ENCODE measurements around the gene CYBA.
"Not testable (repeated sequence)": the region's sequence is repeated elsewhere in the genome, so short reads cannot be mapped to it uniquely, and the experiment has no call there.

CYBA gene

DNA sequence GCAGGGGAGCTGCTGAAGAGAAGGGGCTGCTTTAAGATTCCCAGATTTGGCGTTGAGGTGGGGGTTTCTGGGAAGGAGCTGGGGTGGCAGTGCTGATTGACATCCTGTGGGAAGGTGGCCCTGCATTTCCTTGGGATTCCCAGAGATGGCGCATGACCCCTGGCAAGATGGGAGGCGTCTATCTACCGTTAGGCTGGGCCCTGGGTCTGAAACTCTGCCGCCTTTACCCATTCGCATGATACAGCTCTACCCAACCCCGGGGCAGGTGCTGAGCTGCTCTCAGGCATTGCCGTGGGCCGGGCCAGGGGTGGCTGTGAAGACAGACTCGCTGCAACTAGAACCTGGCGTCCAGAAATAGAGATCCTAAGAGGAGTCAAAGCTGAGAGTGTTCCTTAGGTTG, 21.9 kb upstream of the CYBA start:
- no peak overlapping the region for H3K4me3 ChIP-seq (ENCODE audit: low read depth, low read length)
- TF ChIP-seq, protein P1, sequence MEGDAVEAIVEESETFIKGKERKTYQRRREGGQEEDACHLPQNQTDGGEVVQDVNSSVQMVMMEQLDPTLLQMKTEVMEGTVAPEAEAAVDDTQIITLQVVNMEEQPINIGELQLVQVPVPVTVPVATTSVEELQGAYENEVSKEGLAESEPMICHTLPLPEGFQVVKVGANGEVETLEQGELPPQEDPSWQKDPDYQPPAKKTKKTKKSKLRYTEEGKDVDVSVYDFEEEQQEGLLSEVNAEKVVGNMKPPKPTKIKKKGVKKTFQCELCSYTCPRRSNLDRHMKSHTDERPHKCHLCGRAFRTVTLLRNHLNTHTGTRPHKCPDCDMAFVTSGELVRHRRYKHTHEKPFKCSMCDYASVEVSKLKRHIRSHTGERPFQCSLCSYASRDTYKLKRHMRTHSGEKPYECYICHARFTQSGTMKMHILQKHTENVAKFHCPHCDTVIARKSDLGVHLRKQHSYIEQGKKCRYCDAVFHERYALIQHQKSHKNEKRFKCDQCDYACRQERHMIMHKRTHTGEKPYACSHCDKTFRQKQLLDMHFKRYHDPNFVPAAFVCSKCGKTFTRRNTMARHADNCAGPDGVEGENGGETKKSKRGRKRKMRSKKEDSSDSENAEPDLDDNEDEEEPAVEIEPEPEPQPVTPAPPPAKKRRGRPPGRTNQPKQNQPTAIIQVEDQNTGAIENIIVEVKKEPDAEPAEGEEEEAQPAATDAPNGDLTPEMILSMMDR (IDR thresholded peaks at IDR 0.05; ENCODE audit: insufficient read depth, low read depth, low read length, missing control alignments), result no peak
- no peak for DNase-seq (ENCODE audit: low read depth)

GRCh38 chr16:88671806-88672205, 21.0 kb upstream of the CYBA start:
- DNase-seq (ENCODE audit: low read depth), result no peak
- TF ChIP-seq, protein P1 (IDR thresholded peaks at IDR 0.05; ENCODE audit: insufficient read depth, low read depth, low read length, missing control alignments), result no peak
- H3K4me3 ChIP-seq (ENCODE audit: low read depth, low read length), result no peak overlapping the region

GRCh38 chr16:88669980-88670379, 19.1 kb upstream of the CYBA start:
- H3K4me3 ChIP-seq (ENCODE audit: low read depth, low read length), result no peak overlapping the region
- no peak for DNase-seq (ENCODE audit: low read depth)
- TF ChIP-seq, protein P1 (IDR thresholded peaks at IDR 0.05; ENCODE audit: insufficient read depth, low read depth, low read length, missing control alignments), result no peak

DNA sequence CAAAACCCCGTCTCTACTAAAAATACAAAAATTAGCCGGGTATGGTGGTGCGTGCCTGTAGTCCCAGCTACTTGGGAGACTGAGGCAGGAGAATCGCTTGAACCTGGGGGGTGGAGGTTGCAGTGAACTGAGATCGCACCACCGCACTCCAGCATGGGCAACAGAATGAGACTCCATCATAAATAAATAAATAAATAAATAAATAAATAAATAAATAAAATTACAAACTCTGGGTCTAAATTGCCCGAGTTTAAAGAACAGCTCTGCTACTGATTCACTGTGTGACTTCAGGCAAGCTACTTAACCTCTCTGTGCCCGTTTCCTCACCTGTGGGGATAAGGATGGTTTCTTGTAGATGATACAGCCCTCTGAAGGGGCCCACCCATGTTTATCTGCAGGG, 18.6 kb upstream of the CYBA start:
- not testable (repeated sequence) for H3K4me3 ChIP-seq (ENCODE audit: low read depth, low read length); DNase-seq (ENCODE audit: low read depth)

- no peak overlapping the region for H3K4me3 ChIP-seq (ENCODE audit: low read depth, low read length)
- DNase-seq (ENCODE audit: low read depth), result no peak
- TF ChIP-seq, protein P1 (IDR thresholded peaks at IDR 0.05; ENCODE audit: insufficient read depth, low read depth, low read length, missing control alignments), result no peak
Measured at GRCh38 chr16:88667461-88667860, 16.6 kb upstream of the CYBA start.

GRCh38 chr16:88665570-88665969, 14.7 kb upstream of the CYBA start:
- no peak for DNase-seq (ENCODE audit: low read depth)
- TF ChIP-seq, protein P1 (IDR thresholded peaks at IDR 0.05; ENCODE audit: insufficient read depth, low read depth, low read length, missing control alignments), result no peak
- H3K4me3 ChIP-seq (ENCODE audit: low read depth, low read length), result no peak overlapping the region

DNA sequence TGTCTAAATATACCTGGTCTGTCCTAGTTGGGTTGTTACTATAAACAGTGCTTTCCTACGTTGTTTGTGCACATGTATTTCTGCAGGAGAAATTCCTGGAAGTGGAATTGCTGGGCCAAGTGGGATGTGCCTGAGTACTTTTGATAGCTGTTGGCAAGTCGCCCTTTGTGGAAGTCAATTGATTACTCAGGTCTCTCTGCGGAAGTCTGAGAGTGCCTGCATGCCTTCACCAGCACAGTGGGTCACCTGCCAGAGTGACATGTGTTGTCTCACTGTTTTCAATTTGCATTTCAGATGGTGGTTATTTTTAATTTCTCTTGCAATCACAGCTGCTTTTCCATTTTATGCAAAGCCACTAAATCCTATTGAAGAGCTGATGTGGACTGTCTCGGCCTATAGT, 14.3 kb upstream of the CYBA start:
- DNase-seq (ENCODE audit: low read depth), result peak; percentile 54
- H3K4me3 ChIP-seq (ENCODE audit: low read depth, low read length), result no peak overlapping the region
- TF ChIP-seq, protein P1 (IDR thresholded peaks at IDR 0.05; ENCODE audit: insufficient read depth, low read depth, low read length, missing control alignments), result no peak

Data from GM12865 (cell line).